HG03460 (cell line): Measurements from ENCODE around the gene ATXN1L.
"Not testable (repeated sequence)": the region's sequence is repeated elsewhere in the genome, so short reads cannot be mapped to it uniquely, and the experiment has no call there.

Source experiments
- ATAC-seq: cut with Tn5 transposase; IDR thresholded peaks from one replicate; pipeline ENCODE4 v1.9.1; 2021; ENCODE audit not compliant: unreplicated experiment

The ATXN1L gene

DNA sequence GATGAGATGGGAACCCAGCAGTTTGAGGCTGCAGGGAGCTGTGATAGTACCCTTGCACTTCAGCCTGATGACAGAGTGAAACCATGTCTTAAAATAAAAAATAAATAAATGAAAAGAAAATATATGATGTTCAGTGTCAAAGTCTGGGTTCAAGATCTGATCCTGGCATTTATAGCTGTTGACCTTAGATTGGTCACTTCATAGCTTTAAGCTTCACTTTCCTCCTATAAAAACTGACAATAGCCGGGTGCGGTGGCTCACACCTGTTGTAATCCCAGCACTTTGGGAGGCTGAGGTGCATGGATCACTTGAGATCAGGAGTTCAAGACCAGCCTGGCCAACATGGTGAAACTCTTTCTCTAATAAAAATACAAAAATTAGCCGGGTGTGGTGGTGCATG, 43.4 kb downstream of the ATXN1L start:
- no peak for ATAC-seq

DNA sequence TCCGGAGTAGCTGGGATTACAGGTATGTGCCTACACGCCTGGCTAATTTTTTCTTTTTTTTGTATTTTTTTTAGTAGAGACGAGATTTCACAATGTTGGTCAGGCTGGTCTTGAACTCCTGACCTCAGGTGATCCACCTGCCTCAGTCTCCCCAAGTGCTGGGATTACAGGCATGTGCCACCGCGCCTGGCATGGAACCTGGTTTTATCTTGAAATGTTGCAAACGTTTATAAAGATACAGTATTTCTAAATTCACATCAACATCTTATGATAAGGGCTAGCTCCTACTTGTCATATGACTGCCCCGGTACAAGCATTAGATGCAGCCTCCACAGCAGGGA, 48.1 kb downstream of the ATXN1L start:
- no peak for ATAC-seq

DNA sequence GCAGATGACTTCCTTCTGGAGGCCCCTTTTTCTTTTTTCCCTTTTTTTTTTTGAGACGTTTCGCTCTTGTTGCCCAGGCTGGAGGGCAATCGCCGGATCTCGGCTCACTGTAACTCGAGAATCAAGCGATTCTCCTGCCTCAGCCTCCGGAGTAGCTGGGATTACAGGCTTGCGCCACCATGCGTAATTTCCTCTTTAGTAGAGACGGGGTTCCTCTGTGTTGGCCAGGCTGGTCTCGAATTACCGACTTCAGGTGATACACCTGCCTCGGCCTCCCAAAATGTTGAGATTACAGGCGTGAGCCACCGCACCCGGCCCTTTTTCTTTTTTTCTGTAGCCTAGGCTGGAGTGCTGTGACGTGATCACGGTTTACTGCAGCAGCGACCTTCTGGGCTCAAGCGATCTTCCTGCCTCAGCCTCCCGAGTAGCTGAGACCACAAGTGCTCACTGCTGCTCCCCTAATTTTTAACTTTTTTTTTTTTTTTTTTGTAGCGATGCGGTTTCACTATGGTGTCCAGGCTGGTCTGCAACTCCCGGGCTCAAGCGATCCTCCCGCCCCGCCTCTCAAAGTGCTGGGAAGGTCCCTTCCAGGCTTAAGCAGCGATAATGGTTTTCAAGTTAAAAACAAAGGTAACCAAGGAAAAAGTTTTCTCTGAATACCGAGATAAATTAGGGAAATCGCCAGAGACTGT, 48.6 kb downstream of the ATXN1L start:
- peak; percentile 24 for ATAC-seq

DNA sequence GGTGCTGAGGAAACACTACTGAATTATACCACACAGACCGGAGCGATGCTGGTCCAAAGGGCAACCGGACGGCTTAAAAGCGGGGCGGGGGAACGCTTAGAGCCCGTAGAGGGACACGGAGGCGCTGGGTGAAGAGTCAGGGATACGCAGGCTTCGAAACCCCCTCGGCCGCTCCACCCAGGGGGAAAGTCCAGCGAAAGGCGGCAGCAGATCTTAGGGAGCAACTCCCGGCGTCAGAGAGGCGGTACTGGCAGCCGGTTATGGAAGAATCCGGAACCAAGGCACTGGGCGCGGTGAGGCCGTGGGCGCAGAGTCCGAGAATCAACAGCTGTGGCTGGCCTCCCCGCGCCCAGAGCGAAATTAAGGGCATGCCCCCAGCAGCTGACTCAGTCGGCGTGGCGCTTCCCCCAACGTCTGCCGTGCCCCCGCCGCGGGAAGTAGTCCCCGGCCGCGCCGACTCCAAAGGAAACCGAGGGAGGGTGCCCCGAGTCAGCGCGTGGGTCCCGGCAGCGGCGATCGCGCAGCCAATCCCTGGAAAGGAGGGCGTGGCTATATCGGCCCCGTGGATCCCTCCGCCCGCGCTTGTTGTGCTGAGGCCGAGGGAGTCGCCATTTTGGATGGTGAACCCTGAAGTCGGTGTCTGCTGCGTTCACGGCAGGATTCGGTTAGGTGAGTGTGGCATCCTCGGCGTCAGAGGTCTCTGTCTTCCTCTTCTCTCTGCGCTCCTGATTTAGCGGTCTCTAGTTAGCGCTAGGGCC, 49.3 kb downstream of the ATXN1L start, which contains the start of gene IST1:
Gene IST1 (plus strand): TSS at position 611 of the 758 bp plus-strand sequence. CDS start 20,110 bp downstream, outside the sequence.
- peak; percentile 74 for ATAC-seq

GRCh38 chr16:71895679-71896365, 50.0 kb downstream of the ATXN1L start:
- ATAC-seq: peak; percentile 23

DNA sequence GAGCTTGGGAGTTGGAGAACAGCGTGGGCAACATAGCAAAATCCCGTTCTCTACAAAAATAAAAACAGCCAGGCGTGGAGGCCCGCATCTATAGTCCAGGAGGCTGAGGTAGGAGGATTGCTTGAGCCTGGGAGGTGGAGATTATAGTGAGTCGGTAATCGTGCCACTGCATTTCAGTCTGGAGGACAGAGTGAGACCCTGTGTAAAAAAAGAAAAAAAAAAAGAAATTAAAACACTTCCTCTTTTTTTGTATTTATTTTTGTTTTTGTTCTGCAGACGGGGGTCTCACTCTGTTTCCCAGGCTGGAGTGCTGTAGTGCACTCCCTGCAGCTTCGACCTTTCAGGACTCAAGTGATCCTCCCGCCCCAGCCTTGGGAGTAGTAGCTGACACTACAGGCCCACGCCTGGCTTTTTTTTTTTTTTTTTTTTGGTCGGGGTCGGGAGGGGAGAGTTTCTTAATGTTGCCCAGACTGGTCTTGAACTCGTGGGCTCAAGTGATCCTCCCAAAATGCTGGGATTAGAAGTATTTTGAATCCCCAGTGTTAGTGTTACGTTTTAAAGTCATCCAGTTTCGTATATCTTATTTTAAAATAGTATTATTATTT, 51.1 kb downstream of the ATXN1L start:
- ATAC-seq: no peak

DNA sequence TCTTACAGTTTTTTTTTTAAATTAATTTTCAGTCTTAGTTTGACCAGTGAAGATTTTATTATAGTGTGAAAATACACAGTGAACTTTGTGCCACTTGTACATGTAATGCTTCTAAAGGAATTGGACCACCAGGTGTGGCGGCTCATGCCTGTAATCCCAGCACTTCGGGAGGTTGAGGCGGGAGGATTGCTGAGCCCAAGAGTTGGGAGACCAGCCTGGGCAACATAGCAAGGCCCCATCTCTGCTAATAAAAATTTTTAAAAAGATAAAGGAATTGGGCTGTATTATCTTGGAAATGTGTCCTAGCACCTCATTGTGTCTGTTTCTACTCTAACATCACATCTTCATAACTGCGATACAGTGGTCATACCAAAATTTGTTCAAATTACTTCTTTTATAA, 53.4 kb downstream of the ATXN1L start:
- ATAC-seq: no peak

DNA sequence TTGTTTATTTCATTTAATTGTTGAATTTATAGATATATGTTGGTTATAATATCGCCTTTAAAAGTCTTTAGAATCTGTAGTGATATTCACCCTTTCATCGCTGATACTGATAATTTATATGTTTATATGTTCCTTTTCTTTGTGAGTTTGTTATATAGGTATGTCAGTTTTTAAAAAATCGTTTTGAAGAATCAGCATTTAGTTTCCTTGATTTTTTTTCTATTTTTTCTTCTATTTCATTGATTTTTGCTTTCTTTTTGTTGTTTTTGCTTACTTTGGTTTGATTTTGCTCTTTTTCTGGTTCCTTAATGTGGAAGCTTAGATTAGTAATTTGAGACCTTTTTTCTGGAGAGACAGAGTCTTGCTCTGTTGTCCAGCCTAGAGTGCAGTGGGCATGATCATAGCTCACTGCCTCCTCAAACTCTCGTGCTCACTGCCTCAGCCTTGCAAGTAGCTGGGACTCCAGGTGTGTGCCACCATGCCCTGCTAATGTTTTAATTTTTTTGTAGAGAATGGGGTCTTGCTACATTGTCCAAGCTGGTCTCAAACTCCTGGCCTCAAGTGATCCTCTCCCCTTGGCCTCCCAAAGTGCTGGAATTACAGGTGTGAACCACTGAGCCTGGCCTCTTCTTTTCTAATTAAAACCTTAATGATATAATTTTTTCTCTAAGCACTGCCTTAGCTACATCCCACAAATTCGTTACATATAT, 57.0 kb downstream of the ATXN1L start:
- no peak for ATAC-seq

DNA sequence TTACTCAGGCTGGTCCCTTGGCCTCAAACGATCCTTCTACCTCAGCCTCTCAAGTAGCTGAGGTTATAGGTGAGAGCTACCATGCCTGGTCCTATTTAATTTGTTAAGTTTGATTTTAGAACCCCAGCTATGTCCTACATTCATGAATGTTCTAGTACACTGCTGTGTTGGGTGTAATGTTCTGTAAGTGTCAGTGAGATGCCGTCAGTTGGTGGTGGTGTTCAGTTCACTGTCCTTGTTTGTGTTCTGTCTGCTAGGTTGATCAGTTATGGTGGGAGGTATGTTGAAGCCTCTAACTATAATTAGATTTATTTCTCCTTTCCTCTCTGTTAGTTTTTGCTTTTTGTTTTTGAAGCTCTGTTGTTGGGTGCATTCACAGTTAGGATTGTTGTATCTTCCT, 57.8 kb downstream of the ATXN1L start:
- no peak for ATAC-seq

- ATAC-seq: no peak
These were observed 58.5 kb downstream of the ATXN1L start for GRCh38 chr16:71904239-71904638.

- not testable (repeated sequence) for ATAC-seq
These were observed 60.0 kb downstream of the ATXN1L start for GRCh38 chr16:71905765-71906164.
